Measurements from ENCODE around the gene ARRDC2. TPM values are rescaled to one million over a fixed set of nuclear protein-coding genes. Genes with fewer than 3 reads are reported as not detected.

ARRDC2 gene
- total and polyA plus RNA-seq, 10 donors: 46.0 to 70.4 (median 56.1) TPM

DNA sequence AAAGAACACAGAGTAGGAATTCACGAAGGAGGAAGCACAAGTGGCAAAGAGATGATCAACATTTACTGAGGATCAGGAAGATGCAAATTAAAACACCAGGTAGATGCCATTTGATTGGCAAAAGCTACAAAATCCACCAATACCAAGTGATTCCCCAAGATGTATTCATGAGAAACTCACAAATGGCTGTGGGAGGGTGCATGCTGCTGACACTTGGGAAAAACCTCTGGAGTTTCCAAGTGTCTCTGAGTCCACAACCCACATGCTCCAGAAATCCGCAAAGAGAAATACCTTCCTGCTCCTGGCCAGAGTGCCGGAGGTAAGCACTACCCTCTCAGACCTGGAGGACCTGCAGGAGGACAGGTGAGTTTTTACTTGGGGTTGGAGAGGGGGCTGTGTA lies 35.7 kb downstream of the ARRDC2 start:
- H3K27ac ChIP-seq: peak overlapping the region in 3 of 8 donors; percentile 84 to 86 (median 85)
- peaks cover 0 to 8% (median 0%) of the 10 kb centered on the region in 8 donors for H3K9me3 ChIP-seq
- TF ChIP-seq, protein P1, sequence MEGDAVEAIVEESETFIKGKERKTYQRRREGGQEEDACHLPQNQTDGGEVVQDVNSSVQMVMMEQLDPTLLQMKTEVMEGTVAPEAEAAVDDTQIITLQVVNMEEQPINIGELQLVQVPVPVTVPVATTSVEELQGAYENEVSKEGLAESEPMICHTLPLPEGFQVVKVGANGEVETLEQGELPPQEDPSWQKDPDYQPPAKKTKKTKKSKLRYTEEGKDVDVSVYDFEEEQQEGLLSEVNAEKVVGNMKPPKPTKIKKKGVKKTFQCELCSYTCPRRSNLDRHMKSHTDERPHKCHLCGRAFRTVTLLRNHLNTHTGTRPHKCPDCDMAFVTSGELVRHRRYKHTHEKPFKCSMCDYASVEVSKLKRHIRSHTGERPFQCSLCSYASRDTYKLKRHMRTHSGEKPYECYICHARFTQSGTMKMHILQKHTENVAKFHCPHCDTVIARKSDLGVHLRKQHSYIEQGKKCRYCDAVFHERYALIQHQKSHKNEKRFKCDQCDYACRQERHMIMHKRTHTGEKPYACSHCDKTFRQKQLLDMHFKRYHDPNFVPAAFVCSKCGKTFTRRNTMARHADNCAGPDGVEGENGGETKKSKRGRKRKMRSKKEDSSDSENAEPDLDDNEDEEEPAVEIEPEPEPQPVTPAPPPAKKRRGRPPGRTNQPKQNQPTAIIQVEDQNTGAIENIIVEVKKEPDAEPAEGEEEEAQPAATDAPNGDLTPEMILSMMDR (IDR thresholded peaks at IDR 0.05 in 8 of 11, conservative IDR thresholded peaks at IDR 0.05 in 3 of 11): no peak
- intact Hi-C loops (cut with DNase I; ENCODE audit: low total_unique reads): no loop called here
- no peaks in the 10 kb centered on the region for H3K27me3 ChIP-seq (replicated peaks in 1 of 7)
- DNase-seq: no peak
- no peak overlapping the region for H3K4me3 ChIP-seq
- H3K4me1 ChIP-seq: peaks cover 20 to 47% (median 31%) of the 10 kb centered on the region in 6 donors
- WGBS, 5 donors: 93 to 96% (median 94%) methylated on average over 3 of the region's 3 CpGs
- no peaks in the 10 kb centered on the region for H3K36me3 ChIP-seq

DNA sequence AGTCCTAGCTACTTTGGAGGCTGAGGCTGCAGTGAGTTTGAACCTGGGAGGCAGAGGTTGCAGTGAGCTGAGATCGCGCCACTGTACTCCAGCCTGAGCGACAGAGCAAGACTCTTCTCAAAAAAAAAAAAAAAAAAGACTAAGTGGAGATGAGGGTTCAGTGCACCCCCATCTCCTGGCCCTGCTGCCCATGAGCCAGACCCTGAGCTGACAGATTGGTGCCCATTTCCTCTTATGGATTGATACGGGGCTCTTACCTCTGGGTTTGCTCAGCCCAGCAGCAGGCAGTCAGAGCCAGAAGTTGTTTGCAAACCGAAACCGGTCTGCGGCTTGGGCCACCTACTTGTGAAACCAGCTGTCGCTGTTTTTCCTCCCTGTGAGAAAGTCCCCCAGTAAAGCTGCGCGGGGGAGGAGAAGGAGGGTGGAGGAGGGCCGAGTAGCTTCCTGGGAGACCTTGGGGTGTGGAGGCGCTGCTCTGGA lies 36.9 kb downstream of the ARRDC2 start:
- peak overlapping the region; percentile 68 to 88 (median 84) for H3K27ac ChIP-seq
- TF ChIP-seq POLR2AphosphoS5 (IDR thresholded peaks at IDR 0.05) (peak; percentile 60 to 82 (median 80)), POLR2A (IDR thresholded peaks at IDR 0.05) (no peak)
- TF ChIP-seq, protein P1 (IDR thresholded peaks at IDR 0.05 in 8 of 11, conservative IDR thresholded peaks at IDR 0.05 in 3 of 11): peak in 2 of 11 experiments; percentile 4 to 16
- WGBS, 5 donors: 1 to 6% (median 3%) methylated on average over 10 to 12 of the region's 12 CpGs
- intact Hi-C loops (cut with DNase I; ENCODE audit: low total_unique reads): no loop called here
- H3K4me1 ChIP-seq: peaks cover 20 to 49% (median 34%) of the 10 kb centered on the region in 6 donors
- H3K9me3 ChIP-seq: peaks cover 0 to 8% (median 0%) of the 10 kb centered on the region in 8 donors
- H3K36me3 ChIP-seq: no peaks in the 10 kb centered on the region
- peak; percentile 96 for DNase-seq
- no peaks in the 10 kb centered on the region for H3K27me3 ChIP-seq (replicated peaks in 1 of 7)
- peak overlapping the region in 7 of 8 donors; percentile 11 to 59 (median 23) for H3K4me3 ChIP-seq

DNA sequence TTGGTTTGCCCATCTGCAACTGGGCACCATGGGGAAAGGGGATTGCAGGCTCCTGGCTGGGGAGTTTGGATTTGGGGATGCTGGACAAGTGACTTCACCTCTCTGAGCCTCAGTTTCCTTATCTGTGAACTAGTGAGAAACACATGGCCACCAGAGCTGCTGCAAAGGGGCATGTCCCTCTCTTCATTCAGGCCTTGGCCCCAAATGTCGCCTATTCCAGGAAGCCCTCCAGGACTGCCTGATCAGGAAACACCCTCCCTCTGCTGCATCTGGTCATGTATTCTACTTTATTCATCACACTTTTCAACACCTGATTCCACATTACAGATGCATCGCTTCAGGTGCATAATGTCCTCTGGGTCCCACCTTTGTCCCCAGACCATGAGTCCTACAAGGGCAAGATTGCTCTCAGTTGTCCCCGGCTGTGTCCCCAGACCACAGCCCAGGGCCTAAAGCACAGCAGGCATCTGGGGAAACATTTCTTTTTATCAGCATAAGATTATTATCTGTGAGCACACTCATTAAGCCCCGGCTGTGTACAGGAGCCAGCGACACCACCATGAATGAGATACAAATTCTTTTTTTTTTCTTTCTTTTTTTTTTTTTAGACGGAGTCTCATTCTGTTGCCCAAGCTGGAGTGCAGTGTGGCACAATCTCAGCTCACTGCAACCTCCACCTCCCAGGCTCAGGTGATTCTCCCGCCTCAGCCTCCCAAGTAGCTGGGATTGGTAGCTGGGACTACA lies 37.5 kb downstream of the ARRDC2 start:
- no peaks in the 10 kb centered on the region for H3K36me3 ChIP-seq
- intact Hi-C loops (cut with DNase I; ENCODE audit: low total_unique reads): no loop called here
- peak overlapping the region; percentile 68 to 88 (median 84) for H3K27ac ChIP-seq
- peaks cover 0 to 8% (median 0%) of the 10 kb centered on the region in 8 donors for H3K9me3 ChIP-seq
- H3K4me3 ChIP-seq: peak overlapping the region in 7 of 8 donors; percentile 11 to 59 (median 23)
- 60 to 74% (median 69%) methylated on average over 6 to 7 of the region's 7 CpGs for WGBS, 5 donors
- no peak for DNase-seq
- H3K27me3 ChIP-seq (replicated peaks in 1 of 7): no peaks in the 10 kb centered on the region
- TF ChIP-seq POLR2A (IDR thresholded peaks at IDR 0.05) (no peak), POLR2AphosphoS5 (IDR thresholded peaks at IDR 0.05) (no peak)
- TF ChIP-seq, protein P1 (IDR thresholded peaks at IDR 0.05 in 8 of 11, conservative IDR thresholded peaks at IDR 0.05 in 3 of 11): no peak
- H3K4me1 ChIP-seq: peaks cover 20 to 55% (median 37%) of the 10 kb centered on the region in 6 donors

DNA sequence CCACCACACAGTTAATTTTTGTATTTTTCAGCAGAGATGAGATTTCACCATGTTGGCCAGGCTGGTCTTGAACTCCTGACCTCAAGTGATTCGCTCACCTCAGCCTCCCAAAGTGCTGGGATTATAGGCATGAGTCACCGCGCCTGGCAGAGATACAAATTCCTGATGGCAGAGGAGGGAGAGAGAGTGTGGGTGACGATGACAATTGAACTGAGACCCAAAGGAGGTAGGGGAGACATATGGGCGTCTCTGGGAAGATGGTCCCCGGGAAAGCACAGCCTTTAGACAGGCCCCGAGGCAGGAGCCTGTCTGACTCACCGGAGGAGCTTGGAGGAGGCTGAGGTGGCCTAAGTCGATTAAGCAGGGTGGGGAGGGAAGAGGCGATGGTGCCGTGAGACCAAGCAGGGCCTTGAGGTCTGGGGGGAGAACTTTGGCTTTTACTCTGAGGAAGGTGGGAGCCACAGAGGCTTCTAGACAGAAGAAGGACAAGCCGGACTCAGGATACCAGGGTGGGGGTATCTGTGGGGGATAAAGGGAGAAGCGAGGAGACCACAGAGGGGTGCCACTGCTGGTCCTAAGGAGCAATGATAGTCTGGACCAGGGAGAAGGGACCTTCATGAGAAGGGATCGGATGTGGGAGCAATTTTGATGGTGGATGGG lies 38.2 kb downstream of the ARRDC2 start:
- H3K4me1 ChIP-seq: peaks cover 20 to 62% (median 41%) of the 10 kb centered on the region in 6 donors
- TF ChIP-seq POLR2A (IDR thresholded peaks at IDR 0.05): no peak
- TF ChIP-seq POLR2AphosphoS5 (IDR thresholded peaks at IDR 0.05): no peak
- TF ChIP-seq, protein P1 (IDR thresholded peaks at IDR 0.05 in 8 of 11, conservative IDR thresholded peaks at IDR 0.05 in 3 of 11): no peak
- peaks cover 0 to under 1% (median 0%) of the 10 kb centered on the region in 8 donors for H3K9me3 ChIP-seq
- H3K27me3 ChIP-seq (replicated peaks in 1 of 7): no peaks in the 10 kb centered on the region
- 69 to 86% (median 82%) methylated on average over 14 of the region's 14 CpGs for WGBS, 5 donors
- intact Hi-C loops (cut with DNase I; ENCODE audit: low total_unique reads): no loop called here
- no peak for DNase-seq
- H3K4me3 ChIP-seq: no peak overlapping the region
- H3K27ac ChIP-seq: peak overlapping the region in 7 of 8 donors; percentile 80 to 88 (median 85)
- H3K36me3 ChIP-seq: no peaks in the 10 kb centered on the region

Data from spleen (tissue), 11 donors.